ENCODE results near the gene CCNY. TPM values are rescaled to one million over a fixed set of nuclear protein-coding genes. Genes with fewer than 3 reads are reported as not detected.

Gene CCNY
- total and polyA plus RNA-seq, 2 donors (not counting 1 experiment from before 2014, with no cell fraction given): 34.1 to 64.9 TPM

GRCh38 chr10:35443858-35444257, 107.5 kb downstream of the CCNY start:
- H3K4me2 ChIP-seq (replicated peaks; ENCODE audit: low read depth, low read length, poor library complexity, severe bottlenecking): no peak overlapping the region
- H4K20me1 ChIP-seq (ENCODE audit: control insufficient read depth, insufficient read depth, low read length, poor library complexity, severe bottlenecking): peaks cover 49% of the 10 kb centered on the region
- no peak overlapping the region for H3K4me3 ChIP-seq (ENCODE audit: control extremely low read depth in 1 of 5, extremely low read depth in 1 of 5, insufficient read depth in 1 of 5, low read depth in 2 of 5, low read length in 4 of 5)
- Mint-ChIP-seq H3K9me3 (ENCODE audit: insufficient read depth) (peaks cover 35% of the 10 kb centered on the region), H3K4me1 (peaks cover 39% of the 10 kb centered on the region), H3K27ac (no peak overlapping the region), H3K4me3 (no peak overlapping the region), H3K27me3 (no peaks in the 10 kb centered on the region)
- DNase-seq (no peak), ATAC-seq (ENCODE audit: low read depth) (no peak)
- H3K9ac ChIP-seq (ENCODE audit: low read length): no peak overlapping the region
- H3K4me1 ChIP-seq (ENCODE audit: control insufficient read depth in 2 of 2, insufficient read depth in 2 of 2, low read length in 2 of 2): peaks cover 26 to 27% of the 10 kb centered on the region in 2 donors
- TF ChIP-seq CTCF (IDR thresholded peaks at IDR 0.05) (no peak), EZH2 (IDR thresholded peaks at IDR 0.05; ENCODE audit: borderline replicate concordance, insufficient read depth, low read depth, low read length, poor library complexity, severe bottlenecking) (no peak)
- 93% methylated on average over 3 of the region's 3 CpGs for WGBS (ENCODE audit: insufficient coverage)
- H3K9me3 ChIP-seq (ENCODE audit: control extremely low read depth in 1 of 3, control insufficient read depth in 2 of 3, insufficient read depth in 1 of 3, low read length in 2 of 3): peaks cover 18 to 52% (median 39%) of the 10 kb centered on the region in 3 donors
- ChIA-PET CTCF (no interaction called here), POLR2A (no interaction called here)
- H3K79me2 ChIP-seq (ENCODE audit: control insufficient read depth, insufficient read depth, low read length): peaks cover 92% of the 10 kb centered on the region
- H3K27ac ChIP-seq (ENCODE audit: low read length in 2 of 2): peak overlapping the region in 1 of 2 donors; percentile 27
- H3K36me3 ChIP-seq (replicated peaks in 1 of 2; ENCODE audit: control extremely low read depth in 1 of 2, control insufficient read depth in 1 of 2, extremely low read depth in 1 of 2, insufficient read depth in 2 of 2, low read length in 1 of 2): peaks cover 0 to 2% of the 10 kb centered on the region in 2 experiments
- no peak overlapping the region for H2AFZ ChIP-seq (ENCODE audit: insufficient read depth, low read depth, low read length, poor library complexity, severe bottlenecking)
- no peaks in the 10 kb centered on the region for H3K27me3 ChIP-seq (replicated peaks in 1 of 4; ENCODE audit: control extremely low read depth in 1 of 4, control insufficient read depth in 3 of 4, insufficient read depth in 4 of 4, low read length in 3 of 4)
- intact Hi-C loops (cut with micrococcal nuclease): no loop called here

GRCh38 chr10:35445150-35445884, 109.0 kb downstream of the CCNY start:
- peaks cover 0 to 2% of the 10 kb centered on the region in 2 experiments for H3K36me3 ChIP-seq (replicated peaks in 1 of 2; ENCODE audit: control extremely low read depth in 1 of 2, control insufficient read depth in 1 of 2, extremely low read depth in 1 of 2, insufficient read depth in 2 of 2, low read length in 1 of 2)
- no peak overlapping the region for H3K9ac ChIP-seq (ENCODE audit: low read length)
- TF ChIP-seq CTCF (IDR thresholded peaks at IDR 0.05) (no peak), EZH2 (IDR thresholded peaks at IDR 0.05; ENCODE audit: borderline replicate concordance, insufficient read depth, low read depth, low read length, poor library complexity, severe bottlenecking) (no peak)
- 100% methylated on average over 2 of the region's 4 CpGs for WGBS (ENCODE audit: insufficient coverage)
- no peaks in the 10 kb centered on the region for H3K27me3 Mint-ChIP-seq
- no peaks in the 10 kb centered on the region for H3K27me3 ChIP-seq (replicated peaks in 1 of 4; ENCODE audit: control extremely low read depth in 1 of 4, control insufficient read depth in 3 of 4, insufficient read depth in 4 of 4, low read length in 3 of 4)
- ATAC-seq (ENCODE audit: low read depth): no peak
- no peak overlapping the region for H3K27ac Mint-ChIP-seq
- H3K4me2 ChIP-seq (replicated peaks; ENCODE audit: low read depth, low read length, poor library complexity, severe bottlenecking): no peak overlapping the region
- peaks cover 61% of the 10 kb centered on the region for H4K20me1 ChIP-seq (ENCODE audit: control insufficient read depth, insufficient read depth, low read length, poor library complexity, severe bottlenecking)
- peaks cover 9 to 37% (median 30%) of the 10 kb centered on the region in 3 donors for H3K9me3 ChIP-seq (ENCODE audit: control extremely low read depth in 1 of 3, control insufficient read depth in 2 of 3, insufficient read depth in 1 of 3, low read length in 2 of 3)
- H3K4me3 ChIP-seq (ENCODE audit: control extremely low read depth in 1 of 5, extremely low read depth in 1 of 5, insufficient read depth in 1 of 5, low read depth in 2 of 5, low read length in 4 of 5): no peak overlapping the region
- H3K27ac ChIP-seq (ENCODE audit: low read length in 2 of 2): no peak overlapping the region
- H3K79me2 ChIP-seq (ENCODE audit: control insufficient read depth, insufficient read depth, low read length): peaks cover 92% of the 10 kb centered on the region
- peaks cover 29% of the 10 kb centered on the region for H3K9me3 Mint-ChIP-seq (ENCODE audit: insufficient read depth)
- H2AFZ ChIP-seq (ENCODE audit: insufficient read depth, low read depth, low read length, poor library complexity, severe bottlenecking): no peak overlapping the region
- peaks cover 54% of the 10 kb centered on the region for H3K4me1 Mint-ChIP-seq
- POLR2A ChIA-PET: no interaction called here
- intact Hi-C loops (cut with micrococcal nuclease): no loop called here
- H3K4me1 ChIP-seq (ENCODE audit: control insufficient read depth in 2 of 2, insufficient read depth in 2 of 2, low read length in 2 of 2): peaks cover 39 to 41% of the 10 kb centered on the region in 2 donors
- no peak for DNase-seq
- no peak overlapping the region for H3K4me3 Mint-ChIP-seq
- CTCF ChIA-PET: no interaction called here
